HCT116 (cell line): ENCODE measurements around the gene INAVA. TPM values are rescaled to one million over a fixed set of nuclear protein-coding genes. Genes with fewer than 3 reads are reported as not detected.

Experiments
- total RNA-seq: library from RNA; stranded (reverse); gene quantifications from one replicate; pipeline ENCODE4 v1.2.1, GENCODE V29; 2021; ENCODE audit not compliant: unreplicated experiment

The INAVA gene
- total RNA-seq, 1 experiment from 2014 or later, result 18.8 TPM

Other genes starting within 250 kb of the INAVA start
- gene DDX59, start 225.0 kb upstream of the INAVA start, total RNA-seq, result 16.0 TPM
- gene CAMSAP2, start 156.0 kb upstream of the INAVA start, total RNA-seq, result 25.0 TPM
- not detected for gene GPR25, start 21.9 kb upstream of the INAVA start, total RNA-seq
- gene KIF21B, start 128.8 kb downstream of the INAVA start, total RNA-seq, result 6.1 TPM
- gene CACNA1S, start 217.5 kb downstream of the INAVA start, total RNA-seq, result not detected
- gene ASCL5, start 232.3 kb downstream of the INAVA start, total RNA-seq, result 0.15 TPM